IMR-90 (cell line): ENCODE data around the gene PDCD1LG2. TPM values are rescaled to one million over a fixed set of nuclear protein-coding genes. Genes with fewer than 3 reads are reported as not detected.
"Not testable (repeated sequence)": the region's sequence is repeated elsewhere in the genome, so short reads cannot be mapped to it uniquely, and the experiment has no call there.

ENCODE experiments used
- ATAC-seq: fragments of 200-7000 bp; cut with Tn5 transposase; 2 replicates; pipeline ENCODE4 v1.9.1; 2020; ENCODE audit warnings: low read depth, mild to moderate bottlenecking, moderate library complexity
- BruUV-seq: library from RNA; stranded (reverse); fragments of 400-500 nt; replicated peaks from 2 replicates; lab custom pipeline; 2021; lab: Mats Ljungman, UMichigan
- CTCF ChIA-PET: fragments of 300-600 bp; formaldehyde crosslinking; extraction: SDS; loops from one replicate; lab custom pipeline; 2021; ENCODE audit warnings: antibody characterized with exemption; lab: Yijun Ruan, JAX
- POLR2A ChIA-PET: fragments of 300-600 bp; sonication (Branson Sonifier 250); formaldehyde crosslinking; loops from one replicate; lab custom pipeline; 2022; ENCODE audit warnings: antibody characterized with exemption; ENCODE audit not compliant: unreplicated experiment; lab: Charles Lee
- DNase-seq: peaks from one replicate; pipeline ENCODE4 v3.0.0; 2013
- H2AFZ ChIP-seq: replicated peaks from 2 replicates; pipeline ENCODE3; 2013; ENCODE audit warnings: low read length, mild to moderate bottlenecking; ENCODE audit not compliant: poor library complexity
- H2AK5ac ChIP-seq: 2 replicates; pipeline ENCODE4 v1.6.1; 2013; ENCODE audit warnings: low read depth, low read length, inconsistent platforms
- H2AK9ac ChIP-seq: replicated peaks from 2 replicates; pipeline ENCODE3; 2013; ENCODE audit warnings: mild to moderate bottlenecking, low read depth, low read length, moderate library complexity; ENCODE audit not compliant: poor library complexity
- H2BK120ac ChIP-seq: 2 replicates; pipeline ENCODE4 v1.6.1; 2013; ENCODE audit warnings: low read depth, low read length, inconsistent platforms
- H2BK15ac ChIP-seq: 3 replicates; pipeline ENCODE4 v1.6.1; 2013; ENCODE audit warnings: low read depth, low read length, inconsistent platforms
- H2BK20ac ChIP-seq: 2 replicates; pipeline ENCODE4 v1.6.1; 2013; ENCODE audit warnings: low read depth, mild to moderate bottlenecking, inconsistent platforms, low read length, moderate library complexity
- H2BK5ac ChIP-seq: 2 replicates; pipeline ENCODE4 v1.6.1; 2013; ENCODE audit warnings: mild to moderate bottlenecking, low read depth, low read length, inconsistent platforms; ENCODE audit not compliant: poor library complexity, severe bottlenecking
- H3K14ac ChIP-seq: replicated peaks from 2 replicates; pipeline ENCODE4 v1.6.1; 2013; ENCODE audit warnings: low read depth, low read length, inconsistent platforms
- H3K18ac ChIP-seq: 2 replicates; pipeline ENCODE4 v1.6.1; 2013; ENCODE audit warnings: low read depth, low read length, control low read depth
- H3K23ac ChIP-seq: 2 replicates; pipeline ENCODE4 v1.6.1; 2013; ENCODE audit warnings: low read depth, low read length, inconsistent platforms
- H3K27ac ChIP-seq: 2 replicates; pipeline ENCODE4 v1.5.1; 2013; ENCODE audit warnings: mild to moderate bottlenecking, control low read depth, low read length; ENCODE audit not compliant: insufficient read depth
- H3K27me3 ChIP-seq: 2 replicates; pipeline ENCODE4 v1.6.1; 2013; ENCODE audit warnings: low read length; ENCODE audit not compliant: control insufficient read depth, insufficient read depth
- H3K36me3 ChIP-seq: 2 replicates; pipeline ENCODE4 v1.6.1; 2013; ENCODE audit warnings: low read length, mixed read lengths; ENCODE audit not compliant: control insufficient read depth, insufficient read depth
- H3K4ac ChIP-seq: 2 replicates; pipeline ENCODE4 v1.6.1; 2013; ENCODE audit warnings: low read depth, low read length, inconsistent platforms
- H3K4me1 ChIP-seq: 2 replicates; pipeline ENCODE4 v1.6.1; 2013; ENCODE audit warnings: low read length, mixed read lengths; ENCODE audit not compliant: control insufficient read depth, insufficient read depth
- H3K4me2 ChIP-seq: 2 replicates; pipeline ENCODE4 v1.6.1; 2013; ENCODE audit warnings: low read depth, mild to moderate bottlenecking, control low read depth, low read length, moderate library complexity
- H3K4me3 ChIP-seq: 2 replicates; pipeline ENCODE4 v1.5.1; 2013; ENCODE audit warnings: low read depth, mild to moderate bottlenecking, control low read depth, low read length, moderate library complexity; ENCODE audit not compliant: insufficient read depth
- H3K56ac ChIP-seq: 2 replicates; pipeline ENCODE4 v1.6.1; 2013; ENCODE audit warnings: low read length, inconsistent platforms; ENCODE audit not compliant: insufficient read depth; ENCODE audit errors: extremely low read depth
- H3K79me1 ChIP-seq, 2 experiments: 2 replicates each; pipeline ENCODE4 v1.6.1; 2013; ENCODE audit warnings: low read length in 2 of 2, inconsistent platforms in 1 of 2, low read depth in 1 of 2
- H3K9ac ChIP-seq: 2 replicates; pipeline ENCODE4 v1.6.1; 2013; ENCODE audit warnings: low read depth, low read length, control low read depth
- H3K9me1 ChIP-seq: 2 replicates; pipeline ENCODE4 v1.6.1; 2013; ENCODE audit warnings: low read length, inconsistent platforms; ENCODE audit not compliant: insufficient read depth
- H3K9me3 ChIP-seq: 2 replicates; pipeline ENCODE4 v1.6.1; 2013; ENCODE audit warnings: low read length; ENCODE audit not compliant: control insufficient read depth, insufficient read depth
- H4K20me1 ChIP-seq: 2 replicates; pipeline ENCODE4 v1.6.1; 2013; ENCODE audit warnings: low read length, inconsistent platforms; ENCODE audit not compliant: insufficient read depth
- H4K5ac ChIP-seq: 2 replicates; pipeline ENCODE4 v1.6.1; 2013; ENCODE audit warnings: mild to moderate bottlenecking, low read depth, low read length, control low read depth
- H4K8ac ChIP-seq, 2 experiments: 2 replicates each; pipeline ENCODE4 v1.6.1; 2013; ENCODE audit warnings: low read depth in 2 of 2, low read length in 2 of 2, control low read depth in 1 of 2, inconsistent platforms in 1 of 2
- H4K91ac ChIP-seq: 2 replicates; pipeline ENCODE4 v1.6.1; 2013; ENCODE audit warnings: low read depth, low read length, inconsistent platforms; ENCODE audit not compliant: insufficient read depth
- MAFK ChIP-seq: IDR thresholded peaks from 2 replicates; pipeline ENCODE4 v1.6.1; 2012; ENCODE audit warnings: low read depth, low read length, improper control_type of control experiment
- POLR2A ChIP-seq: IDR thresholded peaks from 2 replicates; pipeline ENCODE4 v1.6.1; 2012; ENCODE audit warnings: mild to moderate bottlenecking, low read depth, low read length
- RFX5 ChIP-seq: IDR thresholded peaks from 2 replicates; pipeline ENCODE4 v1.8.0; 2012; ENCODE audit warnings: low read depth, mild to moderate bottlenecking, low read length, moderate library complexity
- USF2 ChIP-seq: fragments of 150-350 bp; IDR thresholded peaks from 2 replicates; pipeline ENCODE4 v1.6.1; 2017; ENCODE audit warnings: mild to moderate bottlenecking, antibody characterized with exemption, low read length, low read depth
- WGBS, 2 experiments: methylation state at CpG; one replicate each; pipeline versions ENCODE4 v1.1.5 to v1.1.7; 2013; ENCODE audit warnings: missing lambda C conversion rate in 2 of 2; ENCODE audit not compliant: insufficient read length in 1 of 2; ENCODE audit errors: extremely low coverage in 2 of 2; 5-methylcytosine and 5-hydroxymethylcytosine counted together
- dilution Hi-C: fragments of 300-500 bp; cut with HindIII; formaldehyde crosslinking; loops from one replicate; pipeline ENCODE4 v1.14.3; 2018; ENCODE audit warnings: low sequenced_read_pairs; ENCODE audit not compliant: unreplicated experiment
- in situ Hi-C: fragments of 300-500 bp; cut with MboI; formaldehyde crosslinking; loops from 3 replicates; pipeline ENCODE4 v1.14.3; 2019; ENCODE audit warnings: low sequenced_read_pairs, inconsistent platforms, mixed read lengths
- intact Hi-C: fragments of 100-400 bp; cut with micrococcal nuclease; formaldehyde crosslinking; loops from 2 replicates; pipeline ENCODE4 v1.10.0; 2022
- polyA plus RNA-seq, 3 experiments: library from polyadenylated mRNA; depleted of rRNA; stranded (reverse); fragments of >200 nt; gene quantifications; 2 replicates each; pipeline ENCODE4 v1.2.3, GENCODE V29; 2012; ENCODE audit warnings: low replicate concordance in 1 of 3
- total RNA-seq: library from RNA; depleted of rRNA; stranded (reverse); fragments of >200 nt; gene quantifications from 2 replicates; pipeline ENCODE4 v1.2.3, GENCODE V29; 2012

PDCD1LG2 gene
- total and polyA plus RNA-seq, 2 of the 4 experiments (the other 2 are of a cell fraction): 17.5 to 33.3 TPM

- Histone ChIP-seq H3K27ac (no peak overlapping the region), H3K4ac (no peak overlapping the region), H3K9me3 (no peaks in the 10 kb centered on the region), H3K56ac (no peak overlapping the region), H4K20me1 (no peaks in the 10 kb centered on the region), H2BK20ac (no peak overlapping the region), H3K14ac (no peak overlapping the region), H3K23ac (no peak overlapping the region), H2BK5ac (no peak overlapping the region), H3K27me3 (no peaks in the 10 kb centered on the region), H4K91ac (no peak overlapping the region), H3K79me1 (peaks cover 0 to 9% of the 10 kb centered on the region in 2 experiments; a peak in 1 of 4 replicates), H3K4me2 (no peak overlapping the region), H2BK15ac (no peak overlapping the region), H2AK9ac (no peak overlapping the region), H2BK120ac (no peak overlapping the region), H2AK5ac (no peak overlapping the region), H4K5ac (no peak overlapping the region), H2AFZ (no peak overlapping the region), H3K4me3 (no peak overlapping the region), H3K9me1 (peaks cover 8% of the 10 kb centered on the region), H3K36me3 (peaks cover 9% of the 10 kb centered on the region), H4K8ac (no peak overlapping the region; a peak in 1 of 4 replicates), H3K4me1 (no peaks in the 10 kb centered on the region), H3K18ac (no peak overlapping the region), H3K9ac (no peak overlapping the region)
- ATAC-seq: no peak
- TF ChIP-seq MAFK (no peak), POLR2A (no peak), USF2 (no peak), RFX5 (no peak)
- POLR2A ChIA-PET: no interaction called here
- dilution Hi-C loops: no loop called here
- no peak for DNase-seq
- CTCF ChIA-PET: no interaction called here
- intact Hi-C loops: no loop called here
- in situ Hi-C loops: loop anchor here (25.0 kb wide), 1 partner anchor 241 kb away; no protein-coding TSS in a partner anchor
- no CpG with 5 or more reads among the region's 3 CpGs for WGBS, 2 experiments
- no TSS peak for BruUV-seq
Observed at GRCh38 chr9:5470816-5471215, 39.5 kb upstream of the PDCD1LG2 start.

- H2AK5ac ChIP-seq, H3K23ac ChIP-seq, H4K91ac ChIP-seq, H3K79me1 ChIP-seq, H3K4me3 ChIP-seq, H2BK15ac ChIP-seq, H3K27ac ChIP-seq, H3K18ac ChIP-seq, H3K4me1 ChIP-seq, H2BK20ac ChIP-seq, dilution Hi-C loops, H3K4me2 ChIP-seq, H2AFZ ChIP-seq, H4K20me1 ChIP-seq, in situ Hi-C loops, POLR2A ChIA-PET, H2AK9ac ChIP-seq, H3K9me1 ChIP-seq, DNase-seq, H4K5ac ChIP-seq, H2BK120ac ChIP-seq, H3K14ac ChIP-seq, H3K56ac ChIP-seq, H2BK5ac ChIP-seq, H3K4ac ChIP-seq, BruUV-seq, H3K9me3 ChIP-seq, ATAC-seq, H4K8ac ChIP-seq, H3K9ac ChIP-seq, intact Hi-C loops, H3K27me3 ChIP-seq, H3K36me3 ChIP-seq, CTCF ChIA-PET: not testable (repeated sequence)
- no CpG with 5 or more reads among the region's 2 CpGs for WGBS, 2 experiments
Observed at GRCh38 chr9:5475611-5476010, 34.7 kb upstream of the PDCD1LG2 start.
